GM10847 (cell line): ENCODE results near the gene NT5DC3.

ENCODE experiments used
- POLR2A ChIP-seq: IDR thresholded peaks from 2 replicates; pipeline ENCODE4 v1.6.1; 2011; ENCODE audit not compliant: insufficient read length; ENCODE audit errors: extremely low read depth

The NT5DC3 gene

DNA sequence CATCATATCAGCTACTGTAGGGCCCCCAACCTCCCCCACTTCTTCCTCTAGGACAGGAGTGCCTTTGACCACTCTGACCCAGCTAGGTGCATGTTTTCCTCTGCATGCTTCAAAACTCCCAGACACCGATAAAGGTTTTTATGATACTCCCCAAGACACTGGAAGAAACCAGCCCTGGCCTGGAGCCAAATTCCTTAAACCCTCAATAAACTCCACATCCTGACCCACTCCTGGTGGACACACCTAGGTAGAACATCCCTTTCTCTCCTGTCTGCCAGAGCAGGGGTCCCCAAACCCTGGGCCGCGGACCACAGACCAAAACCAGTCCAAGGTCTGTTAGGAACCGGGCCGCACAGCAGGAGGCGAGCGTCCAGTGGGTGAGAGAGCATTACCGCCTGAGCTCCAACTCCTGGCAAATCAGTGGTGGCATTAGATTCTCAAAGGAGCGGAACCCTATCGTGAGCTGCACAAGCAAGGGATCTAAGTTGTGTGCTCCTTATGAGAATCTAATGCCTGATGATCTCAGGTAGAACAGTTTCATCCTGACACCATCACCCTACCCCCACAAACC is 49.6 kb downstream of the NT5DC3 start:
- no peak for TF ChIP-seq POLR2A

DNA sequence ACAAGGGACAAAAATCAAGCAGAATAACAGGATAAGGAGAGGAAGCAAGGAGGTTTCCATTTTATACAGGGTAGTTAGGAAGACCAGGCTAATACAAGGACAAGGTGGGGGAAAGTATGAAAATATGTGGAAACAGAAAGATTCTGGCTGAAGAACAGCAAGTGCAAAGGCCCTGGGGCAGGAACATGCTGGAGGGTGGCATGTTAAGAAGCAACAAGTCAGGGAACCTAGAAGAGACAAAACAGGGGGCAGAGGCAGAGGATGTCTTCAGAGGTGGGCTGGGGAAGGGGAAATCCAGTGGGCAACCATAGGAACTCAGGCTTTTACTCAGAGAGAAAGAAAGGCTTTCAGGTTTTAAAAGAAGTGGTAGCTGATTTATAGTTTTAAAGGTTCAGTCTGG is 54.8 kb downstream of the NT5DC3 start:
- TF ChIP-seq POLR2A = no peak

- TF ChIP-seq POLR2A = no peak
Measured at GRCh38 chr12:103785243-103786031, 55.6 kb downstream of the NT5DC3 start.

- TF ChIP-seq POLR2A = no peak
Measured at GRCh38 chr12:103783744-103784664, 57.0 kb downstream of the NT5DC3 start.

GRCh38 chr12:103782399-103782798 is 58.6 kb downstream of the NT5DC3 start:
- no peak for TF ChIP-seq POLR2A

DNA sequence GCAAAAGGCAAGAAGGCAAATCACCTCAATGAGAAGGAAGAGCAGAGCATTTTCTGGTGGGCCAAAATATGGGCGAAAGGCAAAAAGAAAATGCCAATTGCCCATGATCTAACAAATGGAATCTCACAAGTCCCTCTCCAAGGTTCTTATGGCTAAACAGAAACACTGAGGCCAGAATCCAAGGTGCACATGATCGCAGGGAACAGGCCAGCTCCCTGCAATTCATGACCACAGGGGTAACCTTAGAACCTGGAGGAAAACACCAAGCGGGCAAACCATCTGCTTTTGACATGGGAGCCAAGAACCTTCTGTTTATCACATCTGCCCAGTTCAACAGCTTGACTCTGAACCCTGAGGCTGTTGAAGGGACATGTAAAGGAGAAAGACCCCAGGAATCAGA is 60.0 kb downstream of the NT5DC3 start:
- no peak for TF ChIP-seq POLR2A

- TF ChIP-seq POLR2A = no peak
Measured at GRCh38 chr12:103780093-103780440, 61.0 kb downstream of the NT5DC3 start.

- TF ChIP-seq POLR2A = no peak
Measured at GRCh38 chr12:103779410-103780092, 61.5 kb downstream of the NT5DC3 start.

DNA sequence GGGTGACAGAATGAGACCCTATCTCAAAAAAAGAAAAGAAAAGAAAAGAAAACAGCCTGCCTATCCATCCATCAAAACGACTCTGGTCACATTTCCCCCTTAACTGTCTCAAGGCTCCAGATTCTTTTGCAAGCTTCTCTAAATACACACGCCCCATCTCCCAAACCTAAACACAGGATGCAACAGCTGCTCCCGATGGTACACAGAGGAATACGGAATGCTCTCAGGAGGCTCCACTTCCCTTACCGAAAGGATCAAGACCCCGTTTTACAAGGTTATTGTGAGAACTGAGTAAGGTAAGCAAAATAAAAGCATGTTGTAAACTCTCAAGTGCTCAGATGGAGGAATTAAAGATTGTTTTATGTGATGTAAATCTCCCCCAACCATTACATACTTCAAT is 62.3 kb downstream of the NT5DC3 start:
- no peak for TF ChIP-seq POLR2A

GRCh38 chr12:103774977-103775560 is 66.0 kb downstream of the NT5DC3 start:
- no peak for TF ChIP-seq POLR2A

DNA sequence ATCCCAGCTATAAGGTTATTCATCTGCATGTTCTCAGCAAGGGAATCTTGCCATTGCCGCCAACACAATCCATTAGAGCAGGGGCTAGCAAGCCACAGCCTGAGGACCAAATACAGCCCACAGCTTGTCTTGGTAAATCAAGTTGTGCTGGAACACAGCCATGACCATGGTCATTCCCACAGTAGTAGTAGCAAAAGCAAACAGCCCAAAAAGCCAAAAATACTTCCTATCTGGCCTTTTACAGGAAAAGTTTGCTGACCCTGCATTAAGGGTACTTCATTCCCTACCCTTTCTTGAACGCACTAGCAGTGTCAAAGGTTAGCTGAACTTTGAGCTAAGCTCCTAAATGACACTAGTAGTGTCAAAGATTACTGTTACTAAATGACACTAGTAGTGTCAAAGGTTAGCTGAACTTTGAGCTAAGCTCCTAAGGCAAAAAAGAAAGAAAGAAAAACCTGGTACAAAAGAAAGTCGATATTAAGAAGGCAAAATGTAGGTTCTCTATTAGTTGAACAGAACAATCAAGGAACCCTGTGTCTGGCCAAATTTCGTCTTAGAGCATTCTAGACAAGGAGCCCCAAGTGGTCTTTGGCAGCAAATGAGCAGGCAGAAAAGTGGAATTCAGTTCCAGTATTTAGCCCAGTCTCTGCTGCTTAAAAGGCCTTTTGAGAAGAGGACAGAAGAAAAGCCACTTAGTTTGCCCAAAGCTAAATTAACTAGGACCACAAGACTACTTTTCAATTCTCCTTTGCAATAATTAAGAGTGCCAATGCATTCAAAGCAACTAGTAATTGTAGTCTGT is 67.7 kb downstream of the NT5DC3 start:
- TF ChIP-seq POLR2A = no peak

- no peak for TF ChIP-seq POLR2A
Measured at GRCh38 chr12:103772367-103773108, 68.5 kb downstream of the NT5DC3 start.

DNA sequence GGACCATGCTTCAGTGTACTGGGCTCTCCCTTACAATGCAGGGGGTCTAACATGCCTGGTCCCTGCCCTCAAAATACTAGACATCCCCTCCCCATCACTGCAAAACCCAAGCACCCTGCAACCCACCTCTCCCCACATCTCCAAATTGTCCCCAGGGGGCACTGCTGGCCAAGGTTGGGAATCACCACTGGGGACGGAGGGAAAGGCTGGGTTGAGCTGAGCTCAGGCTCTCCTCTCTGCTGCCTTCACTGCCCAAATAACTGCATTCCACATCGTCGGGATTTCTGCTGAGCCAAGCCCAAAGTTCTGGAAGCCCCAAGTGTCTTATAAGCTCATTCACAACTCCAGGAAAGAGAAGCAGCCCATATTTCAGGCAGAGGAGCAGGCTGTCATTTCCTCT is 69.6 kb downstream of the NT5DC3 start:
- TF ChIP-seq POLR2A = no peak

DNA sequence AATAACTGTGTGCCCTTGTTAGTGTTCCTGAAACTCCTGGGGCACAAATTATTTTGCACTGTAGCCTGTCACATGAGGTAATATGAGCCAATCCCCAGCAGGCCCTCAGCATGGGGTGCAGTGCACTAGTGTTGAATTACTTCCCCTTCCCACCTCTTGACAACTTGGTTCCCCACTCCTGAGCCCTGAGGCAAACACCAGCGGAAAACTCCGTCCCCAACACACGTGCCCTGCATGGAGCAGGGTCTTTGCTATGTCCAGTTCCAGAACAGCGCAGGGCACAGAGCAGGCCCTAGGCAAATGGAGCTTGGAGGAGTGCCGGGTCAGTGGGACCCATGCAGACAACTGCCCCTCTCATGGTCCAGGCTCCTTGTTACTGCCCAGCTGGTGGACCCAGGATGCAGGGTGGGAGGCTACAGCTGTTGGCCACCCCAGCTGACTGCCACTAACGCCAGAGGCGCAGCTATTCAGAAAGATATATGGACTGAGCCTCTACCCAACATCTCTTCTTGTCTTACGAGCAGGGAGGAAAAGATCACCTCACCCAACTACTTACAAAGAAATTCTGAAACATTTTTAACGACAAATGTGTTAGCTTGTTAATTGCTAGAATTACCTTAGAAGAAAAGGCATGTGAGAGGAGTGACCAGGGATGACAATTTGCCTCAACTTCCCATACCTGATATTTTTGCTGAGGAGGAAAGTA is 71.6 kb downstream of the NT5DC3 start:
- no peak for TF ChIP-seq POLR2A
